HepG2 (cell line): ENCODE measurements around the gene AP4M1. TPM values are rescaled to one million over a fixed set of nuclear protein-coding genes. Genes with fewer than 3 reads are reported as not detected.

Experiments used
- ARID4A ChIP-seq: sonication (generic); formaldehyde crosslinking; IDR thresholded peaks from 2 replicates; pipeline ENCODE4 v1.5.0; 2020; ENCODE audit warnings: mild to moderate bottlenecking, missing genetic modification reagents, borderline replicate concordance
- BORCS8-MEF2B ChIP-seq: sonication (generic); formaldehyde crosslinking; IDR thresholded peaks from 2 replicates; pipeline ENCODE4 v1.8.0; 2022; ENCODE audit warnings: mild to moderate bottlenecking, missing genetic modification reagents
- GATAD2A ChIP-seq: IDR thresholded peaks from 2 replicates; pipeline ENCODE4 v1.6.1; 2016
- KAT2B ChIP-seq: fragments of 150-350 bp; IDR thresholded peaks from 2 replicates; pipeline ENCODE4 v1.6.1; 2014; ENCODE audit warnings: low read depth, low read length, borderline replicate concordance
- MTF1 ChIP-seq: sonication (generic); formaldehyde crosslinking; IDR thresholded peaks from 2 replicates; pipeline ENCODE4 v1.5.0; 2020; ENCODE audit warnings: missing genetic modification reagents
- POLR2A ChIP-seq, 2 experiments: IDR thresholded peaks; 2 replicates each; pipeline ENCODE4 v1.6.1; 2011; ENCODE audit warnings: low read depth in 2 of 2, low read length in 2 of 2, mild to moderate bottlenecking in 1 of 2, moderate library complexity in 1 of 2; ENCODE audit not compliant: insufficient read depth in 1 of 2
- RBM22 ChIP-seq: fragments of 200-400 bp; formaldehyde crosslinking; optimal IDR thresholded peaks from 2 replicates; pipeline ENCODE3; 2017; ENCODE audit warnings: mild to moderate bottlenecking, low read length, moderate library complexity
- SRF ChIP-seq: IDR thresholded peaks from 2 replicates; pipeline ENCODE4 v1.6.1; 2011; ENCODE audit warnings: mild to moderate bottlenecking, low read depth, low read length, moderate library complexity
- TBX2 ChIP-seq: sonication (generic); formaldehyde crosslinking; IDR thresholded peaks from 2 replicates; pipeline ENCODE4 v1.5.0; 2020; ENCODE audit warnings: missing genetic modification reagents, mild to moderate bottlenecking, borderline replicate concordance
- TP53 ChIP-seq: sonication (generic); formaldehyde crosslinking; conservative IDR thresholded peaks from 2 replicates; pipeline ENCODE4 v1.4.0; 2020; ENCODE audit warnings: missing genetic modification reagents
- TRAFD1 ChIP-seq: sonication (generic); formaldehyde crosslinking; IDR thresholded peaks from 2 replicates; pipeline ENCODE4 v1.5.1; 2020; ENCODE audit warnings: missing genetic modification reagents, mild to moderate bottlenecking, borderline replicate concordance
- XBP1 ChIP-seq: sonication (generic); formaldehyde crosslinking; IDR thresholded peaks from 2 replicates; pipeline ENCODE4 v1.5.0; 2020; ENCODE audit warnings: missing genetic modification reagents
- ZFP82 ChIP-seq: sonication (generic); formaldehyde crosslinking; IDR thresholded peaks from 2 replicates; pipeline ENCODE4 v1.5.1; 2020; ENCODE audit warnings: mild to moderate bottlenecking, missing genetic modification reagents, borderline replicate concordance
- ZFX ChIP-seq: sonication (generic); formaldehyde crosslinking; IDR thresholded peaks from 2 replicates; pipeline ENCODE4 v1.4.0; 2020; ENCODE audit warnings: mild to moderate bottlenecking, low read depth, missing genetic modification reagents, moderate library complexity
- ZNF253 ChIP-seq: sonication (generic); formaldehyde crosslinking; IDR thresholded peaks from 2 replicates; pipeline ENCODE4 v1.8.0; 2022; ENCODE audit warnings: mild to moderate bottlenecking, missing genetic modification reagents, borderline replicate concordance
- ZNF460 ChIP-seq: sonication (generic); formaldehyde crosslinking; IDR thresholded peaks from 2 replicates; pipeline ENCODE4 v1.5.1; 2020; ENCODE audit warnings: missing genetic modification reagents, mild to moderate bottlenecking, borderline replicate concordance
- ZNF614 ChIP-seq: IDR thresholded peaks from 2 replicates; pipeline ENCODE4 v1.6.1; 2018; ENCODE audit warnings: missing biosample characterization, missing genetic modification reagents, inconsistent platforms, borderline replicate concordance
- ZSCAN5A ChIP-seq: sonication (generic); formaldehyde crosslinking; IDR thresholded peaks from 2 replicates; pipeline ENCODE4 v1.8.0; 2022; ENCODE audit warnings: mild to moderate bottlenecking, missing genetic modification reagents, borderline replicate concordance
- polyA plus RNA-seq, 8 experiments: library from polyadenylated mRNA; depleted of rRNA in 3 of 8; stranded (reverse) in 7 of 8; unstranded in 1 of 8; fragments of >200 nt; fragmentation: Illumina TruSeq in 4 of 8; extraction: Trizol in 4 of 8; gene quantifications; 2 replicates each; pipeline versions ENCODE4 v1.2.1 to v1.2.3, GENCODE V29; 2011 to 2016; ENCODE audit warnings: low read depth in 4 of 8, missing spikeins in 1 of 8, mixed read lengths in 1 of 8; ENCODE audit not compliant: insufficient read depth in 1 of 8
- total RNA-seq, 5 experiments: library from RNA; depleted of rRNA; stranded (reverse); fragments of >200 nt; fragmentation: Illumina TruSeq; extraction: Trizol; gene quantifications; 2 replicates each; pipeline ENCODE4 v1.2.3, GENCODE V29; 2016; ENCODE audit warnings: low read depth in 1 of 5
- TF ChIP-seq, protein P1 (sequence below): sonication (generic); formaldehyde crosslinking; conservative IDR thresholded peaks from 2 replicates; pipeline ENCODE4 v1.5.0; 2020; ENCODE audit warnings: missing genetic modification reagents
- TF ChIP-seq, protein P2 (sequence below): sonication (generic); formaldehyde crosslinking; IDR thresholded peaks from 2 replicates; pipeline ENCODE4 v1.4.0; 2020; ENCODE audit warnings: mild to moderate bottlenecking, missing genetic modification reagents

Gene AP4M1
- total and polyA plus RNA-seq, 2 of the 13 experiments (the other 11 are each of a cell fraction or from before 2014, with no cell fraction given) = 6.3 to 9.7 TPM

- TF ChIP-seq ZNF460 (CRISPR knock-in tag) (no peak), ZNF614 (CRISPR knock-in tag) (no peak), SRF (no peak), ZSCAN5A (CRISPR knock-in tag) (no peak), ZNF253 (CRISPR knock-in tag) (no peak), POLR2A (IDR thresholded peaks at IDR 0.05; ENCODE audit: insufficient read depth in 1 of 2, low read depth in 2 of 2, low read length in 2 of 2) (peak; percentile 31 to 45; a peak in 2 of 4 replicates), BORCS8-MEF2B (CRISPR knock-in tag) (no peak), ZFX (CRISPR knock-in tag) (peak; percentile 23; the same call in 1 of the 2 replicates), TP53 (CRISPR knock-in tag) (no peak), TRAFD1 (CRISPR knock-in tag) (no peak), XBP1 (no peak), RBM22 (peak; percentile 56), MTF1 (CRISPR knock-in tag) (no peak), ARID4A (CRISPR knock-in tag) (no peak), GATAD2A (peak; percentile 36), ZFP82 (no peak; the same call in 1 of the 2 replicates), TBX2 (CRISPR knock-in tag) (peak; percentile 69; the same call in 1 of the 2 replicates), KAT2B (no peak)
- TF ChIP-seq, protein P1, sequence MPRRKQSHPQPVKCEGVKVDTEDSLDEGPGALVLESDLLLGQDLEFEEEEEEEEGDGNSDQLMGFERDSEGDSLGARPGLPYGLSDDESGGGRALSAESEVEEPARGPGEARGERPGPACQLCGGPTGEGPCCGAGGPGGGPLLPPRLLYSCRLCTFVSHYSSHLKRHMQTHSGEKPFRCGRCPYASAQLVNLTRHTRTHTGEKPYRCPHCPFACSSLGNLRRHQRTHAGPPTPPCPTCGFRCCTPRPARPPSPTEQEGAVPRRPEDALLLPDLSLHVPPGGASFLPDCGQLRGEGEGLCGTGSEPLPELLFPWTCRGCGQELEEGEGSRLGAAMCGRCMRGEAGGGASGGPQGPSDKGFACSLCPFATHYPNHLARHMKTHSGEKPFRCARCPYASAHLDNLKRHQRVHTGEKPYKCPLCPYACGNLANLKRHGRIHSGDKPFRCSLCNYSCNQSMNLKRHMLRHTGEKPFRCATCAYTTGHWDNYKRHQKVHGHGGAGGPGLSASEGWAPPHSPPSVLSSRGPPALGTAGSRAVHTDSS (CRISPR knock-in tag) = no peak
- TF ChIP-seq, protein P2, sequence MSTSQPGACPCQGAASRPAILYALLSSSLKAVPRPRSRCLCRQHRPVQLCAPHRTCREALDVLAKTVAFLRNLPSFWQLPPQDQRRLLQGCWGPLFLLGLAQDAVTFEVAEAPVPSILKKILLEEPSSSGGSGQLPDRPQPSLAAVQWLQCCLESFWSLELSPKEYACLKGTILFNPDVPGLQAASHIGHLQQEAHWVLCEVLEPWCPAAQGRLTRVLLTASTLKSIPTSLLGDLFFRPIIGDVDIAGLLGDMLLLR (CRISPR knock-in tag) = no peak
Measured at GRCh38 chr7:100157334-100158228, 56.1 kb downstream of the AP4M1 start (continued).
